Karpas-422 (cell line): ENCODE results near the gene OAT. TPM values are rescaled to one million over a fixed set of nuclear protein-coding genes. Genes with fewer than 3 reads are reported as not detected.
"Not testable (repeated sequence)": the region's sequence is repeated elsewhere in the genome, so short reads cannot be mapped to it uniquely, and the experiment has no call there.

Source experiments
- DNase-seq: peaks from one replicate; pipeline ENCODE4 v3.0.0-alpha.2; 2015
- H2AFZ ChIP-seq: fragments of 200-600 bp; sonication (generic); 2 replicates; pipeline ENCODE4 v1.6.1; 2014; ENCODE audit warnings: antibody characterized with exemption, low read length, mixed read lengths
- H3K27ac ChIP-seq: fragments of 200-600 bp; sonication (generic); 2 replicates; pipeline ENCODE4 v1.5.1; 2014; ENCODE audit warnings: mild to moderate bottlenecking, low read length, moderate library complexity
- H3K27me3 ChIP-seq: fragments of 200-600 bp; sonication (generic); 2 replicates; pipeline ENCODE4 v1.6.1; 2014; ENCODE audit warnings: low read length, mixed read lengths
- H3K36me3 ChIP-seq: fragments of 200-600 bp; sonication (generic); 2 replicates; pipeline ENCODE4 v1.6.1; 2014; ENCODE audit warnings: low read length, mixed read lengths; ENCODE audit not compliant: insufficient read depth
- H3K4me1 ChIP-seq: fragments of 200-600 bp; sonication (generic); 2 replicates; pipeline ENCODE4 v1.6.1; 2014; ENCODE audit warnings: mild to moderate bottlenecking, low read length, mixed read lengths
- H3K4me2 ChIP-seq: fragments of 200-600 bp; sonication (generic); 2 replicates; pipeline ENCODE4 v1.6.1; 2014; ENCODE audit warnings: low read length, low read depth, mild to moderate bottlenecking; ENCODE audit not compliant: poor library complexity, severe bottlenecking
- H3K4me3 ChIP-seq: fragments of 200-600 bp; sonication (generic); 2 replicates; pipeline ENCODE4 v1.5.1; 2014; ENCODE audit warnings: mild to moderate bottlenecking, antibody characterized with exemption, low read length, mixed read lengths
- H3K79me2 ChIP-seq: fragments of 200-600 bp; sonication (generic); 2 replicates; pipeline ENCODE4 v1.6.1; 2014; ENCODE audit warnings: mild to moderate bottlenecking, low read length, mixed read lengths
- H3K9ac ChIP-seq: fragments of 200-600 bp; sonication (generic); 2 replicates; pipeline ENCODE4 v1.6.0; 2014; ENCODE audit warnings: low read length
- H3K9me2 ChIP-seq: fragments of 200-600 bp; sonication (generic), shearing (Covaris generic); replicated peaks from 2 replicates; pipeline ENCODE4 v1.6.0; 2014; ENCODE audit warnings: mild to moderate bottlenecking, low read length, moderate library complexity; ENCODE audit not compliant: insufficient read depth
- H3K9me3 ChIP-seq: fragments of 300-700, 200-600 bp; sonication (generic); 2 replicates; pipeline ENCODE4 v1.6.1; 2014; ENCODE audit warnings: low read length, mixed read lengths
- H4K20me1 ChIP-seq: fragments of 200-600 bp; sonication (generic); 2 replicates; pipeline ENCODE4 v1.6.1; 2014; ENCODE audit warnings: mild to moderate bottlenecking, antibody characterized with exemption, low read length, low read depth; ENCODE audit not compliant: insufficient read depth
- total RNA-seq: library from RNA; depleted of rRNA; stranded (reverse); fragments of >200 nt; shearing (Covaris generic); gene quantifications from 2 replicates; pipeline ENCODE4 v1.2.3, GENCODE V29; 2014; ENCODE audit warnings: low replicate concordance

The OAT gene
- total RNA-seq, 1 experiment from 2014 or later: 98.4 TPM

GRCh38 chr10:124375691-124376090 is 43.0 kb downstream of the OAT start:
- Histone ChIP-seq H4K20me1 (no peaks in the 10 kb centered on the region), H3K4me2 (no peak overlapping the region), H3K9me3 (no peaks in the 10 kb centered on the region), H3K27ac (no peak overlapping the region), H3K4me1 (no peaks in the 10 kb centered on the region), H3K36me3 (no peaks in the 10 kb centered on the region), H3K9me2 (no peaks in the 10 kb centered on the region), H3K9ac (no peak overlapping the region), H3K27me3 (no peaks in the 10 kb centered on the region), H3K79me2 (no peaks in the 10 kb centered on the region), H3K4me3 (no peak overlapping the region), H2AFZ (no peak overlapping the region)
- no peak for DNase-seq

- no peak overlapping the region for H3K4me2 ChIP-seq
- H4K20me1 ChIP-seq: no peaks in the 10 kb centered on the region
- no peaks in the 10 kb centered on the region for H3K36me3 ChIP-seq
- no peak overlapping the region for H3K4me3 ChIP-seq
- no peaks in the 10 kb centered on the region for H3K27me3 ChIP-seq
- no peak for DNase-seq
- no peaks in the 10 kb centered on the region for H3K79me2 ChIP-seq
- H3K4me1 ChIP-seq: no peaks in the 10 kb centered on the region
- H2AFZ ChIP-seq: no peak overlapping the region
- no peak overlapping the region for H3K9ac ChIP-seq
- no peak overlapping the region for H3K27ac ChIP-seq
- H3K9me2 ChIP-seq: no peaks in the 10 kb centered on the region
- no peaks in the 10 kb centered on the region for H3K9me3 ChIP-seq
These were observed 43.4 kb downstream of the OAT start for GRCh38 chr10:124375353-124375614.

- no peak overlapping the region for H3K9ac ChIP-seq
- no peaks in the 10 kb centered on the region for H3K79me2 ChIP-seq
- no peak overlapping the region for H3K27ac ChIP-seq
- no peak overlapping the region for H3K4me3 ChIP-seq
- no peaks in the 10 kb centered on the region for H3K36me3 ChIP-seq
- H3K4me2 ChIP-seq: no peak overlapping the region
- H3K9me2 ChIP-seq: no peaks in the 10 kb centered on the region
- H4K20me1 ChIP-seq: no peaks in the 10 kb centered on the region
- H2AFZ ChIP-seq: no peak overlapping the region
- DNase-seq: no peak
- no peaks in the 10 kb centered on the region for H3K9me3 ChIP-seq
- H3K27me3 ChIP-seq: no peaks in the 10 kb centered on the region
- no peaks in the 10 kb centered on the region for H3K4me1 ChIP-seq
These were observed 44.0 kb downstream of the OAT start for GRCh38 chr10:124374535-124375352.

- Histone ChIP-seq H3K36me3 (no peaks in the 10 kb centered on the region), H3K4me3 (no peak overlapping the region), H4K20me1 (no peaks in the 10 kb centered on the region), H3K4me2 (no peak overlapping the region), H3K27ac (no peak overlapping the region), H3K9me2 (no peaks in the 10 kb centered on the region), H3K9me3 (no peaks in the 10 kb centered on the region), H3K79me2 (no peaks in the 10 kb centered on the region), H3K4me1 (no peaks in the 10 kb centered on the region), H3K27me3 (no peaks in the 10 kb centered on the region), H3K9ac (no peak overlapping the region), H2AFZ (no peak overlapping the region)
- DNase-seq: no peak
These were observed 45.8 kb downstream of the OAT start for GRCh38 chr10:124372899-124373298.

GRCh38 chr10:124370426-124370825 is 48.3 kb downstream of the OAT start:
- H3K36me3 ChIP-seq: no peaks in the 10 kb centered on the region
- no peaks in the 10 kb centered on the region for H3K4me1 ChIP-seq
- H4K20me1 ChIP-seq: no peaks in the 10 kb centered on the region
- H3K9me3 ChIP-seq: no peaks in the 10 kb centered on the region
- no peak overlapping the region for H3K4me3 ChIP-seq
- no peak overlapping the region for H3K27ac ChIP-seq
- no peaks in the 10 kb centered on the region for H3K79me2 ChIP-seq
- no peak overlapping the region for H3K9ac ChIP-seq
- no peaks in the 10 kb centered on the region for H3K9me2 ChIP-seq
- DNase-seq: no peak
- no peak overlapping the region for H2AFZ ChIP-seq
- no peaks in the 10 kb centered on the region for H3K27me3 ChIP-seq
- no peak overlapping the region for H3K4me2 ChIP-seq

- Histone ChIP-seq H3K9ac (no peak overlapping the region), H3K36me3 (no peaks in the 10 kb centered on the region), H2AFZ (no peak overlapping the region), H4K20me1 (no peaks in the 10 kb centered on the region), H3K27me3 (no peaks in the 10 kb centered on the region), H3K9me2 (no peaks in the 10 kb centered on the region), H3K27ac (no peak overlapping the region), H3K4me3 (no peak overlapping the region), H3K4me2 (no peak overlapping the region), H3K9me3 (no peaks in the 10 kb centered on the region), H3K79me2 (no peaks in the 10 kb centered on the region), H3K4me1 (no peaks in the 10 kb centered on the region)
- no peak for DNase-seq
These were observed 48.7 kb downstream of the OAT start for GRCh38 chr10:124369986-124370385.

- H3K9me2 ChIP-seq, H3K79me2 ChIP-seq, H3K4me2 ChIP-seq, H3K27me3 ChIP-seq, H3K4me1 ChIP-seq, H3K36me3 ChIP-seq, H3K4me3 ChIP-seq, H3K27ac ChIP-seq, H2AFZ ChIP-seq, H3K9ac ChIP-seq, H3K9me3 ChIP-seq, DNase-seq, H4K20me1 ChIP-seq: not testable (repeated sequence)
These were observed 49.2 kb downstream of the OAT start for GRCh38 chr10:124369533-124369932.

GRCh38 chr10:124369066-124369465 is 49.7 kb downstream of the OAT start:
- H2AFZ ChIP-seq: no peak overlapping the region
- H3K9ac ChIP-seq: no peak overlapping the region
- no peaks in the 10 kb centered on the region for H4K20me1 ChIP-seq
- no peaks in the 10 kb centered on the region for H3K4me1 ChIP-seq
- no peaks in the 10 kb centered on the region for H3K27me3 ChIP-seq
- no peak overlapping the region for H3K27ac ChIP-seq
- H3K9me2 ChIP-seq: no peaks in the 10 kb centered on the region
- DNase-seq: no peak
- H3K4me3 ChIP-seq: no peak overlapping the region
- H3K36me3 ChIP-seq: no peaks in the 10 kb centered on the region
- H3K79me2 ChIP-seq: no peaks in the 10 kb centered on the region
- H3K9me3 ChIP-seq: no peaks in the 10 kb centered on the region
- H3K4me2 ChIP-seq: no peak overlapping the region

- no peak overlapping the region for H3K4me2 ChIP-seq
- no peak for DNase-seq
- no peak overlapping the region for H3K4me3 ChIP-seq
- H3K36me3 ChIP-seq: no peaks in the 10 kb centered on the region
- no peak overlapping the region for H3K27ac ChIP-seq
- no peaks in the 10 kb centered on the region for H3K9me2 ChIP-seq
- H3K9me3 ChIP-seq: no peaks in the 10 kb centered on the region
- no peak overlapping the region for H3K9ac ChIP-seq
- H2AFZ ChIP-seq: no peak overlapping the region
- no peaks in the 10 kb centered on the region for H4K20me1 ChIP-seq
- H3K27me3 ChIP-seq: no peaks in the 10 kb centered on the region
- H3K79me2 ChIP-seq: no peaks in the 10 kb centered on the region
- no peaks in the 10 kb centered on the region for H3K4me1 ChIP-seq
These were observed 50.8 kb downstream of the OAT start for GRCh38 chr10:124367936-124368335.
